GM23338 (cell line): ENCODE data around the gene ADGRV1. TPM values are rescaled to one million over a fixed set of nuclear protein-coding genes. Genes with fewer than 3 reads are reported as not detected.

Experiments used
- ATAC-seq: fragments of 200-7000 bp; cut with Tn5 transposase; 3 replicates; pipeline ENCODE4 v1.9.1; 2020
- DNase-seq: peaks from one replicate; pipeline ENCODE4 v3.0.0-alpha.2; 2015; ENCODE audit warnings: low spot score
- H2AFZ ChIP-seq: fragments of 200-600 bp; sonication (generic); 2 replicates; pipeline ENCODE4 v1.8.0; 2016; ENCODE audit warnings: antibody characterized with exemption, mild to moderate bottlenecking, moderate library complexity
- H3F3A ChIP-seq: fragments of 200-600 bp; sonication (generic); replicated peaks from 2 replicates; pipeline ENCODE4 v1.8.0; 2017; ENCODE audit warnings: antibody characterized with exemption, mixed run types, low read depth
- H3K27ac ChIP-seq: fragments of 200-600 bp; sonication (generic); 2 replicates; pipeline ENCODE4 v1.6.1; 2016; ENCODE audit warnings: low read depth
- H3K27me3 ChIP-seq: fragments of 200-600 bp; sonication (generic); 2 replicates; pipeline ENCODE4 v1.8.0; 2016; ENCODE audit warnings: mild to moderate bottlenecking, mixed run types, moderate library complexity; ENCODE audit not compliant: insufficient read depth
- H3K36me3 ChIP-seq: fragments of 200-600 bp; sonication (generic); 2 replicates; pipeline ENCODE4 v1.8.0; 2016; ENCODE audit warnings: mild to moderate bottlenecking; ENCODE audit not compliant: insufficient read depth
- H3K4me1 ChIP-seq: fragments of 200-600 bp; sonication (generic); 2 replicates; pipeline ENCODE4 v1.8.0; 2016; ENCODE audit warnings: mild to moderate bottlenecking, moderate library complexity; ENCODE audit not compliant: insufficient read depth
- H3K4me2 ChIP-seq: fragments of 200-600 bp; sonication (generic); 2 replicates; pipeline ENCODE4 v1.7.1; 2017; ENCODE audit warnings: mixed run types
- H3K4me3 ChIP-seq: fragments of 200-600 bp; sonication (generic); 2 replicates; pipeline ENCODE4 v1.6.1; 2016; ENCODE audit warnings: mixed run types
- H3K79me2 ChIP-seq: fragments of 200-600 bp; sonication (generic); replicated peaks from 2 replicates; pipeline ENCODE4 v1.8.0; 2017; ENCODE audit warnings: mild to moderate bottlenecking; ENCODE audit not compliant: insufficient read depth
- H3K9me2 ChIP-seq: fragments of 200-600 bp; sonication (generic); 2 replicates; pipeline ENCODE4 v1.8.0; 2017; ENCODE audit not compliant: insufficient read depth
- H4K20me1 ChIP-seq: fragments of 200-600 bp; sonication (generic); replicated peaks from 2 replicates; pipeline ENCODE4 v1.8.0; 2017; ENCODE audit warnings: mild to moderate bottlenecking; ENCODE audit not compliant: insufficient read depth
- H3K27ac Mint-ChIP-seq: 2 replicates; pipeline ENCODE4 v1.8.0; 2020; ENCODE audit warnings: inconsistent platforms, mild to moderate bottlenecking, moderate library complexity, mixed read lengths
- H3K27me3 Mint-ChIP-seq: 3 replicates; pipeline ENCODE4 v1.8.0; 2022; ENCODE audit warnings: low read depth, mild to moderate bottlenecking, moderate library complexity, mixed read lengths, inconsistent platforms; ENCODE audit not compliant: insufficient read depth, poor library complexity
- H3K36me3 Mint-ChIP-seq: 3 replicates; pipeline ENCODE4 v1.8.0; 2021; ENCODE audit warnings: low read depth, mild to moderate bottlenecking, inconsistent platforms, moderate library complexity, mixed read lengths
- H3K4me1 Mint-ChIP-seq: 3 replicates; pipeline ENCODE4 v1.8.0; 2020; ENCODE audit warnings: mild to moderate bottlenecking, inconsistent platforms, mixed read lengths
- H3K4me3 Mint-ChIP-seq: 3 replicates; pipeline ENCODE4 v1.8.0; 2021; ENCODE audit warnings: moderate library complexity, mild to moderate bottlenecking, inconsistent platforms, mixed read lengths
- H3K9me3 Mint-ChIP-seq: 3 replicates; pipeline ENCODE4 v1.8.0; 2020; ENCODE audit warnings: moderate library complexity, mild to moderate bottlenecking, inconsistent platforms, mixed read lengths
- CREB1 ChIP-seq: fragments of 250-450 bp; sonication (Bioruptor Pico); IDR thresholded peaks from 2 replicates; pipeline ENCODE4 v1.5.0; 2020; ENCODE audit warnings: low read depth, mild to moderate bottlenecking, moderate library complexity
- CTCF ChIP-seq, 2 experiments: fragments of 200-600 bp in 1 of 2; sonication (generic) in 1 of 2; conservative IDR thresholded peaks; 2 replicates each; pipeline versions ENCODE4 v1.5.1 to v1.6.1; 2016 to 2017; ENCODE audit warnings: antibody characterized with exemption in 2 of 2, low read depth in 2 of 2, mild to moderate bottlenecking in 2 of 2, moderate library complexity in 1 of 2
- ETS1 ChIP-seq: IDR thresholded peaks from 2 replicates; pipeline ENCODE4 v1.6.1; 2016; ENCODE audit warnings: antibody characterized with exemption
- EZH2 ChIP-seq: fragments of 200-600 bp; sonication (generic); IDR thresholded peaks from one replicate; pipeline ENCODE4 v1.8.0; 2017; ENCODE audit warnings: antibody characterized with exemption, mild to moderate bottlenecking, low read depth; ENCODE audit not compliant: unreplicated experiment
- EZH2phosphoT487 ChIP-seq: fragments of 200-600 bp; sonication (generic); IDR thresholded peaks from one replicate; pipeline ENCODE4 v1.8.1; 2018; ENCODE audit warnings: antibody characterized with exemption; ENCODE audit not compliant: unreplicated experiment
- JUNB ChIP-seq: IDR thresholded peaks from one replicate; pipeline ENCODE4 v1.6.1; 2016; ENCODE audit warnings: antibody characterized with exemption; ENCODE audit not compliant: unreplicated experiment
- NANOG ChIP-seq: IDR thresholded peaks from 2 replicates; pipeline ENCODE4 v1.6.1; 2016; ENCODE audit warnings: antibody characterized with exemption, borderline replicate concordance
- POLR2AphosphoS5 ChIP-seq: IDR thresholded peaks from 2 replicates; pipeline ENCODE4 v1.6.1; 2016; ENCODE audit warnings: antibody characterized with exemption, low read depth
- REST ChIP-seq: IDR thresholded peaks from one replicate; pipeline ENCODE4 v1.6.1; 2018; ENCODE audit warnings: antibody characterized with exemption; ENCODE audit not compliant: unreplicated experiment
- STAT1 ChIP-seq: IDR thresholded peaks from one replicate; pipeline ENCODE4 v1.6.1; 2016; ENCODE audit warnings: antibody characterized with exemption; ENCODE audit not compliant: unreplicated experiment
- ZNF114 ChIP-seq: fragments of 250-450 bp; sonication (Bioruptor Pico); IDR thresholded peaks from 2 replicates; pipeline ENCODE4 v1.5.0; 2020; ENCODE audit warnings: mild to moderate bottlenecking, moderate library complexity
- ZNF331 ChIP-seq: fragments of 250-450 bp; sonication (Bioruptor Pico); IDR thresholded peaks from 2 replicates; pipeline ENCODE4 v1.5.0; 2020; ENCODE audit warnings: low read depth, mild to moderate bottlenecking, moderate library complexity
- polyA plus RNA-seq: library from polyadenylated mRNA; unstranded; fragments of >200 nt; fragmentation: Nextera tagmentation; extraction: Ambion mirVana; gene quantifications from 2 replicates; pipeline ENCODE4 v1.2.1, GENCODE V29; 2016
- total RNA-seq: library from RNA; depleted of rRNA; stranded (reverse); fragments of >200 nt; shearing (Covaris generic); gene quantifications from 2 replicates; pipeline ENCODE4 v1.2.3, GENCODE V29; 2014
- TF ChIP-seq, protein P1 (sequence below): fragments of 250-450 bp; sonication (Bioruptor Pico); IDR thresholded peaks from 2 replicates; pipeline ENCODE4 v1.5.0; 2020; ENCODE audit warnings: mild to moderate bottlenecking, moderate library complexity

The ADGRV1 gene
- total and polyA plus RNA-seq, 2 experiments from 2014 or later = 46.1 to 149 TPM

DNA sequence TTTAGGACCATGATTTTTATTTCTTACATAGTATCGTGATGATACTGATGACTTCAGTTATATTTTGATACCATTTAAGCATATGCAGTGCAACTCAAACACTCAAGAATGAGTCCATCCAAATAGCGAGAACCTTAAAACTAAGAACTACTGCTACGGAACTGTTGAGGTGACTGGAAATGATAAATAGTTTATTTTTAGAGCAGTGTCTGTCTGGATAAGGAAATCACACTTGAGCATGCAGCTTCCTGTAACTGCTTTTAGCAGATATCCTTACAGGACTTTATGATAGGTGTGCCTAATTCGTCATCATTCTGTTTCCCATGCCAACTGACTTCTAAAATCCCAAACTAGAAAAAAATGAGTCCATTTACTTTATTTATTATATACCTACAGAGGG lies 85.5 kb downstream of the ADGRV1 start:
- H3K9me2 ChIP-seq = no peaks in the 10 kb centered on the region
- Mint-ChIP-seq H3K36me3 (peaks cover 28% of the 10 kb centered on the region), H3K4me1 (peaks cover 34% of the 10 kb centered on the region), H3K27ac (no peak overlapping the region), H3K4me3 (no peak overlapping the region), H3K9me3 (no peaks in the 10 kb centered on the region), H3K27me3 (peaks cover 4% of the 10 kb centered on the region)
- H3K36me3 ChIP-seq = peaks cover 15% of the 10 kb centered on the region
- no peak overlapping the region for H3K4me2 ChIP-seq
- no peaks in the 10 kb centered on the region; the same call in 1 of the 2 replicates for H3F3A ChIP-seq
- no peak for DNase-seq
- no peak for ATAC-seq
- no peaks in the 10 kb centered on the region for H4K20me1 ChIP-seq
- H3K4me3 ChIP-seq = no peak overlapping the region
- H2AFZ ChIP-seq = no peak overlapping the region
- no peak for TF ChIP-seq CTCF (conservative IDR thresholded peaks at IDR 0.05; ENCODE audit: low read depth in 2 of 2)
- no peak for TF ChIP-seq POLR2AphosphoS5
- no peak for TF ChIP-seq ZNF331 (CRISPR knock-in tag)
- TF ChIP-seq CREB1 = no peak
- TF ChIP-seq REST = no peak
- no peak for TF ChIP-seq STAT1
- no peak for TF ChIP-seq ETS1
- TF ChIP-seq ZNF114 (CRISPR knock-in tag) = no peak
- no peak for TF ChIP-seq EZH2
- no peak for TF ChIP-seq JUNB
- TF ChIP-seq EZH2phosphoT487 = no peak
- no peak for TF ChIP-seq NANOG
- TF ChIP-seq, protein P1, sequence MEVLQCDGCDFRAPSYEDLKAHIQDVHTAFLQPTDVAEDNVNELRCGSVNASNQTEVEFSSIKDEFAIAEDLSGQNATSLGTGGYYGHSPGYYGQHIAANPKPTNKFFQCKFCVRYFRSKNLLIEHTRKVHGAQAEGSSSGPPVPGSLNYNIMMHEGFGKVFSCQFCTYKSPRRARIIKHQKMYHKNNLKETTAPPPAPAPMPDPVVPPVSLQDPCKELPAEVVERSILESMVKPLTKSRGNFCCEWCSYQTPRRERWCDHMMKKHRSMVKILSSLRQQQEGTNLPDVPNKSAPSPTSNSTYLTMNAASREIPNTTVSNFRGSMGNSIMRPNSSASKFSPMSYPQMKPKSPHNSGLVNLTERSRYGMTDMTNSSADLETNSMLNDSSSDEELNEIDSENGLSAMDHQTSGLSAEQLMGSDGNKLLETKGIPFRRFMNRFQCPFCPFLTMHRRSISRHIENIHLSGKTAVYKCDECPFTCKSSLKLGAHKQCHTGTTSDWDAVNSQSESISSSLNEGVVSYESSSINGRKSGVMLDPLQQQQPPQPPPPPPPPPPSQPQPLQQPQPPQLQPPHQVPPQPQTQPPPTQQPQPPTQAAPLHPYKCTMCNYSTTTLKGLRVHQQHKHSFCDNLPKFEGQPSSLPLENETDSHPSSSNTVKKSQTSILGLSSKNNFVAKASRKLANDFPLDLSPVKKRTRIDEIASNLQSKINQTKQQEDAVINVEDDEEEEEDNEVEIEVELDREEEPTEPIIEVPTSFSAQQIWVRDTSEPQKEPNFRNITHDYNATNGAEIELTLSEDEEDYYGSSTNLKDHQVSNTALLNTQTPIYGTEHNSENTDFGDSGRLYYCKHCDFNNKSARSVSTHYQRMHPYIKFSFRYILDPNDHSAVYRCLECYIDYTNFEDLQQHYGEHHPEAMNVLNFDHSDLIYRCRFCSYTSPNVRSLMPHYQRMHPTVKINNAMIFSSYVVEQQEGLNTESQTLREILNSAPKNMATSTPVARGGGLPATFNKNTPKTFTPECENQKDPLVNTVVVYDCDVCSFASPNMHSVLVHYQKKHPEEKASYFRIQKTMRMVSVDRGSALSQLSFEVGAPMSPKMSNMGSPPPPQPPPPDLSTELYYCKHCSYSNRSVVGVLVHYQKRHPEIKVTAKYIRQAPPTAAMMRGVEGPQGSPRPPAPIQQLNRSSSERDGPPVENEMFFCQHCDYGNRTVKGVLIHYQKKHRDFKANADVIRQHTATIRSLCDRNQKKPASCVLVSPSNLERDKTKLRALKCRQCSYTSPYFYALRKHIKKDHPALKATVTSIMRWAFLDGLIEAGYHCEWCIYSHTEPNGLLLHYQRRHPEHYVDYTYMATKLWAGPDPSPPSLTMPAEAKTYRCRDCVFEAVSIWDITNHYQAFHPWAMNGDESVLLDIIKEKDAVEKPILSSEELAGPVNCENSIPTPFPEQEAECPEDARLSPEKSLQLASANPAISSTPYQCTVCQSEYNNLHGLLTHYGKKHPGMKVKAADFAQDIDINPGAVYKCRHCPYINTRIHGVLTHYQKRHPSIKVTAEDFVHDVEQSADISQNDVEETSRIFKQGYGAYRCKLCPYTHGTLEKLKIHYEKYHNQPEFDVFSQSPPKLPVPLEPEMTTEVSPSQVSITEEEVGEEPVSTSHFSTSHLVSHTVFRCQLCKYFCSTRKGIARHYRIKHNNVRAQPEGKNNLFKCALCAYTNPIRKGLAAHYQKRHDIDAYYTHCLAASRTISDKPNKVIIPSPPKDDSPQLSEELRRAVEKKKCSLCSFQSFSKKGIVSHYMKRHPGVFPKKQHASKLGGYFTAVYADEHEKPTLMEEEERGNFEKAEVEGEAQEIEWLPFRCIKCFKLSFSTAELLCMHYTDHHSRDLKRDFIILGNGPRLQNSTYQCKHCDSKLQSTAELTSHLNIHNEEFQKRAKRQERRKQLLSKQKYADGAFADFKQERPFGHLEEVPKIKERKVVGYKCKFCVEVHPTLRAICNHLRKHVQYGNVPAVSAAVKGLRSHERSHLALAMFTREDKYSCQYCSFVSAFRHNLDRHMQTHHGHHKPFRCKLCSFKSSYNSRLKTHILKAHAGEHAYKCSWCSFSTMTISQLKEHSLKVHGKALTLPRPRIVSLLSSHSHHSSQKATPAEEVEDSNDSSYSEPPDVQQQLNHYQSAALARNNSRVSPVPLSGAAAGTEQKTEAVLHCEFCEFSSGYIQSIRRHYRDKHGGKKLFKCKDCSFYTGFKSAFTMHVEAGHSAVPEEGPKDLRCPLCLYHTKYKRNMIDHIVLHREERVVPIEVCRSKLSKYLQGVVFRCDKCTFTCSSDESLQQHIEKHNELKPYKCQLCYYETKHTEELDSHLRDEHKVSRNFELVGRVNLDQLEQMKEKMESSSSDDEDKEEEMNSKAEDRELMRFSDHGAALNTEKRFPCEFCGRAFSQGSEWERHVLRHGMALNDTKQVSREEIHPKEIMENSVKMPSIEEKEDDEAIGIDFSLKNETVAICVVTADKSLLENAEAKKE (CRISPR knock-in tag) = no peak
- H3K27me3 ChIP-seq = no peaks in the 10 kb centered on the region
- peak overlapping the region; percentile 4; the same call in 1 of the 2 replicates for H3K27ac ChIP-seq
- H3K79me2 ChIP-seq = no peaks in the 10 kb centered on the region
- peaks cover 20% of the 10 kb centered on the region for H3K4me1 ChIP-seq
